A549 treated with CORT108297 at 1 μM for 4 hours (cell line): ENCODE results near the gene RASSF7. TPM values are rescaled to one million over a fixed set of nuclear protein-coding genes. Genes with fewer than 3 reads are reported as not detected.

Experiments used
- total RNA-seq: library from RNA; stranded (reverse); fragments of 200-300 nt; extraction: Qiagen RNA extraction; gene quantifications from 5 replicates; pipeline ENCODE4 v1.2.3, GENCODE V29; 2022

RASSF7 gene, protein sequence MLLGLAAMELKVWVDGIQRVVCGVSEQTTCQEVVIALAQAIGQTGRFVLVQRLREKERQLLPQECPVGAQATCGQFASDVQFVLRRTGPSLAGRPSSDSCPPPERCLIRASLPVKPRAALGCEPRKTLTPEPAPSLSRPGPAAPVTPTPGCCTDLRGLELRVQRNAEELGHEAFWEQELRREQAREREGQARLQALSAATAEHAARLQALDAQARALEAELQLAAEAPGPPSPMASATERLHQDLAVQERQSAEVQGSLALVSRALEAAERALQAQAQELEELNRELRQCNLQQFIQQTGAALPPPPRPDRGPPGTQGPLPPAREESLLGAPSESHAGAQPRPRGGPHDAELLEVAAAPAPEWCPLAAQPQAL
- 35.3 to 47.8 TPM (median 43.4 TPM) in 5 replicates for total RNA-seq

DNA sequence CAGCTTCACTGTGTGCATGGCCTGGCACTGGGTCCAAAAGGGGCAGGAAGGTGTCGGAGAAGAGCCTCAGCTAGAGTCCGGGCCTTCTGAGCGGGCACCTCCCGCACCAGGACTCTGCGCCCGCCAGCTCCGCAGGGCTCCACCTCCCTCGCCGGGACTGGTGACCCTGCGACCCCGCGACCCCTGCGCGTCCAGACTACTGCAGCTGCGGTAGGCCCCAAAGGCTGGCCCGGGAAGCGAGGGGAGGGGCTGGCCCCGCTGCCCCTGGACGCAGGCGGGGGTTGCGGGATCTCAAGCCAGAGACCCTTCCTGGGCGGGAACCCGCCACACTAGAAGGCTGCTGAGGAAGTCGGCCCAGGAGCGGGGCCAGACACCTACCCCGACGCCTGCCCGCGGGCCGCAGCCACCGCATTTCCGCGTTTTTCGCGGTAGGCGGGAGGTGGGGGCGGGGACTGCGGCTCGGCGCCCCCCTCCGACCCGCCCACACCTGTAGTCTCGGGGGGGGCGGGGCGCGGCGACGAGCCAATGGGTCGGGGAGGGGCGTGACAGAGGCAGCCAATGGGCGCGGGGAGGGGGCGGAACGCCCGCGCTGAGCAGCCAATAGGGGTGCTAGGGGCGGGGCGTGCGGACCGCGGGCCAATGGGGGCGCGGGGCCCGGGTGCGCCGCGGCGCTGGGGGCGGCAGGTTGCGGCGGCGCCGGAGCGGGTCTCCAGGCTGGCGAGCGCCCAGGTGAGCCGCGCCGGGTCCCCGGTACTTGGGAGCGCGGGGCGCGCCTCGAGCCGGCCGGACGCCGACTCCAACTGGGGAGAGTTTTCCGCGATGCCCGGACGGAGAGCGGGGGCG, at the start of gene RASSF7, which contains the start of gene LMNTD2:
TSS of gene RASSF7 (plus strand) at position 666 of the 843 bp plus-strand sequence. CDS start 799 bp downstream, outside the sequence.
TSS of gene LMNTD2 (minus strand) at position 434 of the 843 bp plus-strand sequence. CDS start at position 412, 22 bp downstream.

DNA sequence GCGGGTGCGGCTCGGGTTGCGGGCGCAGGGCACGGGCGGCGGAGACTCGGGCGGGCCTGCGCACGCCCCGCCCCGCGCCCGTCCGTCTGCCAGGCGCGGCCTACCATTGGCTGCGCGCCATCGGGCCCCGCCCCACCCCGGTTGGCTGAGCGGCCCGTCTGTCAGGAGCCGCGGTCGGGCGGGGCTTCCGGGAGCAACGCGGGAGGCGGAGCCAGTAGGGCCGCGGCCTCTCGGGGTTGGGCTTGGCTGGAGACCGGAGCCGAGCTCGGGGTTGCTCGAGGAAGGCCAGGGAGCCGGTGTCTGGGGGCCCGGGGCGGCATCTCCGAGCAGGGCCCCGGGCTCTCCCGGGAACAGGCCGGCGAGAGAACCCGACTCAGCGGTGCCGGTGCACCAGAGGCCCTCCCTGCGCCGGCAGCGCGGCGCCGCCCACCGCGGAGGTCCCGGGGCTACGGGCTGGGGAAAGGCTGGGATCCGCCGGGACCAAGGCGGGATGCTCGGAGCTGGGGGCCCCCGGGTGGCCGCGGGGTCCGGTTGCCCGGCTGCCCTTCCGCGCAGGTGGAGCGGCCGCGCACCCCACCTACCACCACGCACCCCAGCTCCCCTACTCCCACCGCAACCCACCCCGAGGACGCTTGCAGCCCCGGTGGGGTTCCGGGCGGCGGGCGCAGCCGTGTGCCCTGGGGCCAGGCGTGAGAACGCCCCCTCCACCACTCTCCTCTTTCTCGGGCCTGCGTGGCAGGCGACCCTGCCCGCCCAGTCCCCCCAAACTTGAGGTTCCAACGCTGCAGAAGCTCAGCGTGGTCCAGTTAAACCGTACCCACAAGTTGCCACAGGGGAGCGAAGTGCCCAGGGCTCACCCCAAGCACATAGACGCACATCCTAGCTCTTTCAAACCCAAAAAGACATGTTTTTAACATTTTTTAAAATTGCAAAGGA, 25.0 kb upstream of the RASSF7 start, which contains the start of gene HRAS:
TSS of gene HRAS (minus strand) at position 58 of the 936 bp plus-strand sequence.

DNA sequence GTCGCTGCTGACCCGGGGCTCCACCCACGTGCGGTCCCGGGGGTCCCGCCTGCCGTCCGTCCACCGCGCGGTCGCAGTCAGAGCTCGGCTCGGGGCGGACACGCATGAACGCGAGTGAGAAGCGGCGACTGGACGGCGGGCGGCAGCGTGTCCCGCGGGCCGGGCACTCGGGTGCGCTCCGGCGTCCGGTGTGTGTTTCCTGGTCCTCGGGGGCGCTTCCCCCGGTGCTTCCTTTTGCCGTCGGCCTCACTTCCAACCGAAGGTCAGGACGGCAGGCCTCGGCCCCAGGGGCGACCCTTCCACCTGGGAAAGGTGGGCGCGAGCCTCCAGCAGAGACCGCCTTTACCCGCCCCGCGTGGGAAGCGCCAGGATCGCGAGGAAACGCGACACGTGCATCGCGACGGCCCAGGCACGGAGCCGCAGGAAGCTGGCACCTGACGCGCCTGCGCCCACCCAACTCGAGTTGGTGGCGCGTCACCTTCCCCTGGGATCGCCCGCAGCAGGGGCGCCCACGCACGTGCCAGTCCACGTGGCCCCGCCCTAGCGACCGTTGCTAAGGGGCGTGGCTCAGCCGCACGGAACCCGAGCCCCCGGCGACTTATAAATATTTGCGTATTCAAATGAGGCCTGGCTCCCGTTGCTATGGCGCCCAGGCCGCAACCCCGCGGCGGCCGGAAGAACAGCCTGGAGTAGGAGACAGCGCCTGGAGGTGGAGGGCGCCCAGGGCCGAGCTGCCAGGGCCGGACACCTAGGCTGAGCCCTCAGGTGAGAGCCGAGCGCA, 23.7 kb upstream of the RASSF7 start, which contains the start of gene LRRC56:
TSS of gene LRRC56 (plus strand) at position 687 of the 781 bp plus-strand sequence. CDS start 3,158 bp downstream, outside the sequence.

DNA sequence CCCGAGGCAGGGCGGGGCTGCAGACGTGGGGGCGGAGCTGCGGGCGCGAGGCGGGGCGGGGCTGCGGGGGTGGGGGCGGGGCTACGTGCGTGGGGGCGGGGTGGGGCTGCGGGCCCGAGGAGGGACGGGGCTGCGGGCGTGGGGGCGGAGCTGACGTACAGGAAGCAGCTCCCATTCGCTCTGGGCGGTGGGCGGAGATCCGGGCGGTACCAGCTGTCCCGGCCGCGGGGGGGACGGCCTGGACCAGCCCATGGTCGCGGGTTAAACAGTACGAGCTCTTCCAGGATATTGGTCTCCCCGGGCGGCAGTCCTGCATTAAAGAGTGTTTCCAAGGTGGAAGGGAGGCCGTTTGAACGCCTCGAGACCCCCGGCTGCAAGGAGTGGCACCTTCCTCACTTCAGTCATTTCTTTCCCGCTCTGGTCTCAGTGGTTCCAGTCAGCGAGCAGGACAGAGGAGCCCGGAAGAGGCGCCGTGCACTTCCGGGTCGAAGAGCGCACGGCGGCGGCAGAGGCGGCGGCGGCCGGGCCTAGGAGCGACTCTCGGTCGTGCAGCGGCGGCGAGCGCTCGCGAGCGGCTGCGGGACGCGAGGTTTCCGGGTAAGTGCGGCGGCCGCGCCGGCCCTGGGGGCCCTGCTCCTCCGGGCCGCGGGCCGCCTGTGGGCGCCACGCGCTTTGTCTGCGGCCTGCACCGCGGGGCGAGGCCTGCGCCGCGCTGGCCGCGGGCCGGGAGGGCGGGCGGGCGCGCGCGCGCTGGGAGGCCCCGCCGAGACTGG, 15.4 kb downstream of the RASSF7 start, which contains the start of gene PHRF1:
TSS of gene PHRF1 (plus strand) at position 475 of the 773 bp plus-strand sequence. CDS start 5,043 bp downstream, outside the sequence.

Other genes starting within 250 kb of the RASSF7 start
- 0.22 to 0.64 TPM (median 0.39 TPM) in 5 replicates for gene IFITM1, start 246.9 kb upstream of the RASSF7 start, total RNA-seq
- gene IFITM3, start 240.1 kb upstream of the RASSF7 start, total RNA-seq: 18.8 to 35.6 TPM (median 29.9 TPM) in 5 replicates
- 11.1 to 25.3 TPM (median 20.4 TPM) in 5 replicates for gene B4GALNT4, start 191.5 kb upstream of the RASSF7 start, total RNA-seq
- gene PKP3, start 166.8 kb upstream of the RASSF7 start, total RNA-seq: 26.3 to 41.8 TPM (median 39.9 TPM) in 5 replicates
- gene SIGIRR, start 146.0 kb upstream of the RASSF7 start, total RNA-seq: 55.4 to 103 TPM (median 98.4 TPM) in 5 replicates
- gene ANO9, start 119.0 kb upstream of the RASSF7 start, total RNA-seq: 0.55 to 1.8 TPM (median 1.0 TPM) in 5 replicates
- gene PTDSS2, start 110.7 kb upstream of the RASSF7 start, total RNA-seq: 35.2 to 48.7 TPM (median 46.0 TPM) in 5 replicates
- gene RNH1, start 53.7 kb upstream of the RASSF7 start, total RNA-seq: 128 to 190 TPM (median 178 TPM) in 5 replicates
- gene HRAS, start 25.4 kb upstream of the RASSF7 start, total RNA-seq: 97.4 to 162 TPM (median 151 TPM) in 5 replicates
- 0.45 to 0.93 TPM (median 0.75 TPM) in 5 replicates for gene LRRC56, start 23.4 kb upstream of the RASSF7 start, total RNA-seq
- 1.9 to 3.3 TPM (median 2.7 TPM) in 5 replicates for gene LMNTD2, start 232 bp upstream of the RASSF7 start, total RNA-seq
- 26.7 to 35.3 TPM (median 34.8 TPM) in 5 replicates for gene PHRF1, start 15.5 kb downstream of the RASSF7 start, total RNA-seq
- 4.1 to 7.8 TPM (median 7.0 TPM) in 5 replicates for gene IRF7, start 55.0 kb downstream of the RASSF7 start, total RNA-seq
- 0.03 to 0.08 TPM in 2 of 5 replicates, not detected in the others for gene CDHR5, start 64.0 kb downstream of the RASSF7 start, total RNA-seq
- gene SCT, start 66.2 kb downstream of the RASSF7 start, total RNA-seq: not detected in 5 replicates
- 0.15 to 0.39 TPM (median 0.22 TPM) in 5 replicates for gene DRD4, start 76.3 kb downstream of the RASSF7 start, total RNA-seq
- gene DEAF1, start 134.3 kb downstream of the RASSF7 start, total RNA-seq: 27.2 to 37.0 TPM (median 33.8 TPM) in 5 replicates
- gene TMEM80, start 134.8 kb downstream of the RASSF7 start, total RNA-seq: 9.2 to 11.6 TPM (median 11.3 TPM) in 5 replicates
- gene EPS8L2, start 145.3 kb downstream of the RASSF7 start, total RNA-seq: 77.4 to 139 TPM (median 122 TPM) in 5 replicates
- gene TALDO1, start 186.5 kb downstream of the RASSF7 start, total RNA-seq: 416 to 454 TPM (median 423 TPM) in 5 replicates
- 37.0 to 53.7 TPM (median 49.1 TPM) in 5 replicates for gene GATD1, start 216.5 kb downstream of the RASSF7 start, total RNA-seq
- gene CEND1, start 229.1 kb downstream of the RASSF7 start, total RNA-seq: 1.4 to 2.7 TPM (median 2.0 TPM) in 5 replicates
- gene SLC25A22, start 237.3 kb downstream of the RASSF7 start, total RNA-seq: 23.7 to 39.6 TPM (median 37.1 TPM) in 5 replicates
- gene PIDD1, start 244.3 kb downstream of the RASSF7 start, total RNA-seq: 8.7 to 17.7 TPM (median 16.6 TPM) in 5 replicates
- 1,648 to 2,773 TPM (median 2,446 TPM) in 5 replicates for gene RPLP2, start 249.0 kb downstream of the RASSF7 start, total RNA-seq